SK-N-SH (cell line): ENCODE results near the gene HDAC11. TPM values are rescaled to one million over a fixed set of nuclear protein-coding genes. Genes with fewer than 3 reads are reported as not detected.

ENCODE experiments used
- CTCF ChIA-PET: fragments of 300-600, 350-600 bp; formaldehyde crosslinking; extraction: SDS; loops from one replicate; lab custom pipeline; 2021; lab: Yijun Ruan, JAX
- POLR2A ChIA-PET: fragments of 350-600 bp; sonication (Branson Sonifier 250); formaldehyde crosslinking; extraction: SDS; loops from one replicate; lab custom pipeline; 2020; ENCODE audit warnings: antibody characterized with exemption, inconsistent platforms; lab: Yijun Ruan, JAX
- DNase-seq: peaks from one replicate; pipeline ENCODE4 v3.0.0; 2012
- H2AFZ ChIP-seq: fragments of 200-600 bp; sonication (generic); 2 replicates; pipeline ENCODE4 v1.8.1; 2016; ENCODE audit warnings: antibody characterized with exemption, mild to moderate bottlenecking, low read depth
- H3F3A ChIP-seq: fragments of 200-600 bp; sonication (generic); replicated peaks from 2 replicates; pipeline ENCODE3; 2016; ENCODE audit warnings: antibody characterized with exemption, mild to moderate bottlenecking; ENCODE audit not compliant: insufficient read depth
- H3K27ac ChIP-seq, 2 experiments: fragments of 200-500 bp in 1 of 2; fragments of 200-600 bp in 1 of 2; sonication (Bioruptor generic) in 1 of 2; sonication (generic), shearing (Covaris generic) in 1 of 2; 2 replicates each; pipeline versions ENCODE4 v1.5.1 to v1.6.1; 2014 to 2016; ENCODE audit warnings: low read depth in 2 of 2, inconsistent platforms in 1 of 2, low read length in 1 of 2, mild to moderate bottlenecking in 1 of 2, mixed read lengths in 1 of 2
- H3K27me3 ChIP-seq: fragments of 200-600 bp; sonication (generic), shearing (Covaris generic); 2 replicates; pipeline ENCODE4 v1.6.1; 2016; ENCODE audit warnings: mixed run types; ENCODE audit not compliant: insufficient read depth
- H3K36me3 ChIP-seq, 2 experiments: fragments of 200-500 bp in 1 of 2; fragments of 200-600 bp in 1 of 2; sonication (Bioruptor generic) in 1 of 2; sonication (generic) in 1 of 2; replicated peaks in 1 of 2; 2 replicates each; pipeline versions ENCODE3 to v1.5.1; 2014 to 2016; ENCODE audit warnings: low read length in 1 of 2, mild to moderate bottlenecking in 1 of 2; ENCODE audit not compliant: insufficient read depth in 2 of 2, control insufficient read depth in 1 of 2
- H3K4me1 ChIP-seq, 2 experiments: fragments of 200-500 bp in 1 of 2; fragments of 200-600 bp in 1 of 2; sonication (Bioruptor generic) in 1 of 2; sonication (generic), shearing (Covaris generic) in 1 of 2; 2 replicates each; pipeline versions ENCODE4 v1.5.1 to v1.6.1; 2014 to 2016; ENCODE audit warnings: low read depth in 1 of 2, low read length in 1 of 2, mixed run types in 1 of 2; ENCODE audit not compliant: insufficient read depth in 2 of 2, control insufficient read depth in 1 of 2
- H3K4me2 ChIP-seq: fragments of 200-600 bp; sonication (generic), shearing (Covaris generic); 2 replicates; pipeline ENCODE4 v1.6.1; 2017; ENCODE audit warnings: mixed run types
- H3K4me3 ChIP-seq, 2 experiments: fragments of 200-500 bp in 1 of 2; fragments of 200-600 bp in 1 of 2; sonication (Bioruptor generic) in 1 of 2; sonication (generic), shearing (Covaris generic) in 1 of 2; 2 replicates each; pipeline versions ENCODE4 v1.5.1 to v1.8.1; 2014 to 2016; ENCODE audit warnings: low read depth in 2 of 2, inconsistent platforms in 1 of 2, low read length in 1 of 2, mild to moderate bottlenecking in 1 of 2, mixed read lengths in 1 of 2, moderate library complexity in 1 of 2
- H3K79me2 ChIP-seq: fragments of 200-600 bp; sonication (generic); 2 replicates; pipeline ENCODE4 v1.8.1; 2017; ENCODE audit warnings: mild to moderate bottlenecking; ENCODE audit not compliant: insufficient read depth
- H3K9ac ChIP-seq: fragments of 200-600 bp; sonication (generic); 2 replicates; pipeline ENCODE4 v1.6.1; 2017; ENCODE audit warnings: mixed run types
- H3K9me2 ChIP-seq: fragments of 200-600 bp; sonication (generic); 2 replicates; pipeline ENCODE4 v1.6.1; 2017; ENCODE audit warnings: mixed run types
- H3K9me3 ChIP-seq: fragments of 200-600 bp; sonication (generic); 2 replicates; pipeline ENCODE4 v1.6.1; 2017; ENCODE audit warnings: mixed run types, mild to moderate bottlenecking, moderate library complexity
- H4K20me1 ChIP-seq: fragments of 200-600 bp; sonication (generic); 2 replicates; pipeline ENCODE4 v1.6.1; 2017; ENCODE audit warnings: mild to moderate bottlenecking, mixed run types; ENCODE audit not compliant: insufficient read depth
- CHD2 ChIP-seq: fragments of 150-350 bp; IDR thresholded peaks from 2 replicates; pipeline ENCODE4 v1.6.1; 2018; ENCODE audit warnings: low read length; ENCODE audit not compliant: partially characterized antibody
- CTCF ChIP-seq: fragments of 200-600 bp; sonication (generic); IDR thresholded peaks from 2 replicates; pipeline ENCODE4 v1.6.1; 2017; ENCODE audit warnings: antibody characterized with exemption, mild to moderate bottlenecking, moderate library complexity
- ELF1 ChIP-seq: IDR thresholded peaks from 2 replicates; pipeline ENCODE4 v1.4.0; 2012
- EP300 ChIP-seq, 2 experiments: IDR thresholded peaks; 2 replicates each; pipeline versions ENCODE4 v1.4.0 to v1.6.1; 2012; ENCODE audit warnings: borderline replicate concordance in 1 of 2, low read depth in 1 of 2, low read length in 1 of 2
- MXI1 ChIP-seq: IDR thresholded peaks from 2 replicates; pipeline ENCODE4 v1.6.1; 2012; ENCODE audit warnings: mild to moderate bottlenecking, low read depth, low read length, improper control_type of control experiment
- PBX3 ChIP-seq: IDR thresholded peaks from 2 replicates; pipeline ENCODE4; 2012
- POLR2AphosphoS5 ChIP-seq: IDR thresholded peaks from 2 replicates; pipeline ENCODE4 v1.6.1; 2012; ENCODE audit warnings: low read depth, low read length
- RAD21 ChIP-seq: IDR thresholded peaks from 2 replicates; pipeline ENCODE4 v1.6.1; 2012; ENCODE audit warnings: mild to moderate bottlenecking, low read length
- TEAD4 ChIP-seq: IDR thresholded peaks from 2 replicates; pipeline ENCODE4 v1.4.0; 2012; ENCODE audit warnings: mild to moderate bottlenecking, borderline replicate concordance; ENCODE audit not compliant: insufficient read depth
- ZBTB33 ChIP-seq: IDR thresholded peaks from 2 replicates; pipeline ENCODE4 v1.4.0; 2012; ENCODE audit warnings: low read depth, borderline replicate concordance
- WGBS: methylation state at CpG from one replicate; pipeline ENCODE4 v1.1.6; 2017; ENCODE audit warnings: low lambda C conversion rate; 5-methylcytosine and 5-hydroxymethylcytosine counted together
- polyA plus RNA-seq, 3 experiments: library from polyadenylated mRNA; depleted of rRNA; stranded (reverse); fragments of >200 nt; gene quantifications; 2 replicates each; pipeline ENCODE4 v1.2.3, GENCODE V29; 2012

Gene HDAC11
- polyA plus RNA-seq, 1 of the 3 experiments (the other 2 are of a cell fraction), result 17.5 TPM

GRCh38 chr3:13495351-13495813 is 15.3 kb downstream of the HDAC11 start:
- Histone ChIP-seq H3K27ac (no peak overlapping the region), H3K9me3 (no peaks in the 10 kb centered on the region), H3F3A (no peaks in the 10 kb centered on the region), H3K9me2 (no peaks in the 10 kb centered on the region), H3K9ac (no peak overlapping the region), H3K27me3 (no peaks in the 10 kb centered on the region), H3K36me3 (peaks cover 0 to 3% of the 10 kb centered on the region in 2 experiments), H3K4me3 (no peak overlapping the region), H3K4me2 (no peak overlapping the region), H4K20me1 (no peaks in the 10 kb centered on the region), H3K4me1 (peaks cover 0 to 10% of the 10 kb centered on the region in 2 experiments; a peak in 1 of 4 replicates), H2AFZ (no peak overlapping the region), H3K79me2 (no peaks in the 10 kb centered on the region)
- CTCF ChIA-PET, result interaction anchor here (0.8 to 29.6 kb wide), 42 partner anchors 8 to 403 kb away, joined by 3 to 872 read pairs (median 6); partner anchors contain the start of genes HDAC11 and WNT7A
- 95% methylated on average over 3 of the region's 3 CpGs for WGBS
- POLR2A ChIA-PET, result interaction anchor here (1.5 kb wide), 1 partner anchor 80 kb away, joined by 8 read pairs; no protein-coding TSS in a partner anchor
- no peak for TF ChIP-seq POLR2AphosphoS5
- TF ChIP-seq RAD21, result no peak
- no peak for TF ChIP-seq CTCF
- TF ChIP-seq CHD2, result no peak
- no peak for TF ChIP-seq EP300 (IDR thresholded peaks at IDR 0.05; ENCODE audit: borderline replicate concordance in 1 of 2, low read depth in 1 of 2, low read length in 1 of 2)
- TF ChIP-seq ZBTB33, result no peak
- TF ChIP-seq PBX3, result no peak
- TF ChIP-seq ELF1, result no peak
- TF ChIP-seq MXI1, result no peak
- no peak for TF ChIP-seq TEAD4
- DNase-seq, result no peak
